ENCODE results near the gene ATXN1. TPM values are rescaled to one million over a fixed set of nuclear protein-coding genes. Genes with fewer than 3 reads are reported as not detected.

Gene ATXN1
- total RNA-seq, 1 donor = 48.5 TPM

- H3K4me3 ChIP-seq (ENCODE audit: insufficient read depth, low read length) = no peak overlapping the region
- no peak overlapping the region for H3K27ac ChIP-seq (ENCODE audit: low read depth, low read length)
- no peak overlapping the region for H2AFZ ChIP-seq (ENCODE audit: low read length)
- no peaks in the 10 kb centered on the region for H3K27me3 ChIP-seq (ENCODE audit: insufficient read depth, low read length)
- TF ChIP-seq CTCF (IDR thresholded peaks at IDR 0.05; ENCODE audit: extremely low read depth, low read depth, low read length) = no peak
- no peak for DNase-seq (ENCODE audit: insufficient read length, low spot score, missing footprints)
- no peaks in the 10 kb centered on the region for H3K9me3 ChIP-seq (ENCODE audit: low read depth, low read length)
- H3K4me2 ChIP-seq (ENCODE audit: insufficient read depth, low read length) = no peak overlapping the region
- no peaks in the 10 kb centered on the region for H3K36me3 ChIP-seq (ENCODE audit: insufficient read depth, low read length)
- no peaks in the 10 kb centered on the region for H4K20me1 ChIP-seq (ENCODE audit: insufficient read depth, low read length)
- peaks cover 18% of the 10 kb centered on the region for H3K4me1 ChIP-seq (ENCODE audit: insufficient read depth, low read length)
- H3K79me2 ChIP-seq (ENCODE audit: insufficient read depth, low read length) = no peaks in the 10 kb centered on the region
Measured at GRCh38 chr6:16437095-16437494, 324.2 kb downstream of the ATXN1 start.

- Histone ChIP-seq H3K4me1 (ENCODE audit: insufficient read depth, low read length) (peaks cover 12% of the 10 kb centered on the region), H4K20me1 (ENCODE audit: insufficient read depth, low read length) (no peaks in the 10 kb centered on the region), H3K4me3 (ENCODE audit: insufficient read depth, low read length) (no peak overlapping the region), H3K9me3 (ENCODE audit: low read depth, low read length) (no peaks in the 10 kb centered on the region), H3K79me2 (ENCODE audit: insufficient read depth, low read length) (no peaks in the 10 kb centered on the region), H3K27me3 (ENCODE audit: insufficient read depth, low read length) (no peaks in the 10 kb centered on the region), H3K27ac (ENCODE audit: low read depth, low read length) (no peak overlapping the region), H3K36me3 (ENCODE audit: insufficient read depth, low read length) (no peaks in the 10 kb centered on the region), H2AFZ (ENCODE audit: low read length) (no peak overlapping the region), H3K4me2 (ENCODE audit: insufficient read depth, low read length) (no peak overlapping the region)
- no peak for TF ChIP-seq CTCF (IDR thresholded peaks at IDR 0.05; ENCODE audit: extremely low read depth, low read depth, low read length)
- DNase-seq (ENCODE audit: insufficient read length, low spot score, missing footprints) = no peak
Measured at GRCh38 chr6:16436550-16436949, 324.7 kb downstream of the ATXN1 start.

- Histone ChIP-seq H3K27ac (ENCODE audit: low read depth, low read length) (no peak overlapping the region), H3K4me2 (ENCODE audit: insufficient read depth, low read length) (no peak overlapping the region), H3K36me3 (ENCODE audit: insufficient read depth, low read length) (no peaks in the 10 kb centered on the region), H3K4me1 (ENCODE audit: insufficient read depth, low read length) (peaks cover 8% of the 10 kb centered on the region), H3K79me2 (ENCODE audit: insufficient read depth, low read length) (no peaks in the 10 kb centered on the region), H3K27me3 (ENCODE audit: insufficient read depth, low read length) (no peaks in the 10 kb centered on the region), H2AFZ (ENCODE audit: low read length) (no peak overlapping the region), H3K9me3 (ENCODE audit: low read depth, low read length) (no peaks in the 10 kb centered on the region), H3K4me3 (ENCODE audit: insufficient read depth, low read length) (no peak overlapping the region), H4K20me1 (ENCODE audit: insufficient read depth, low read length) (no peaks in the 10 kb centered on the region)
- no peak for TF ChIP-seq CTCF (IDR thresholded peaks at IDR 0.05; ENCODE audit: extremely low read depth, low read depth, low read length)
- no peak for DNase-seq (ENCODE audit: insufficient read length, low spot score, missing footprints)
Measured at GRCh38 chr6:16434885-16435284, 326.4 kb downstream of the ATXN1 start.

GRCh38 chr6:16433338-16433890 lies 327.8 kb downstream of the ATXN1 start:
- no peak overlapping the region for H3K4me3 ChIP-seq (ENCODE audit: insufficient read depth, low read length)
- H3K36me3 ChIP-seq (ENCODE audit: insufficient read depth, low read length) = no peaks in the 10 kb centered on the region

More at GRCh38 chr6:16433338-16433890, 327.8 kb downstream of the ATXN1 start:
- no peak overlapping the region for H3K4me2 ChIP-seq (ENCODE audit: insufficient read depth, low read length)
- no peaks in the 10 kb centered on the region for H3K9me3 ChIP-seq (ENCODE audit: low read depth, low read length)
- no peak overlapping the region for H3K27ac ChIP-seq (ENCODE audit: low read depth, low read length)
- DNase-seq (ENCODE audit: insufficient read length, low spot score, missing footprints) = peak; percentile 29
- H3K79me2 ChIP-seq (ENCODE audit: insufficient read depth, low read length) = no peaks in the 10 kb centered on the region
- no peak overlapping the region for H2AFZ ChIP-seq (ENCODE audit: low read length)
- no peaks in the 10 kb centered on the region for H3K27me3 ChIP-seq (ENCODE audit: insufficient read depth, low read length)
- peaks cover 4% of the 10 kb centered on the region for H3K4me1 ChIP-seq (ENCODE audit: insufficient read depth, low read length)
- no peaks in the 10 kb centered on the region for H4K20me1 ChIP-seq (ENCODE audit: insufficient read depth, low read length)
- no peak for TF ChIP-seq CTCF (IDR thresholded peaks at IDR 0.05; ENCODE audit: extremely low read depth, low read depth, low read length)
